ENCODE measurements around the gene JAG2.

Gene JAG2

DNA sequence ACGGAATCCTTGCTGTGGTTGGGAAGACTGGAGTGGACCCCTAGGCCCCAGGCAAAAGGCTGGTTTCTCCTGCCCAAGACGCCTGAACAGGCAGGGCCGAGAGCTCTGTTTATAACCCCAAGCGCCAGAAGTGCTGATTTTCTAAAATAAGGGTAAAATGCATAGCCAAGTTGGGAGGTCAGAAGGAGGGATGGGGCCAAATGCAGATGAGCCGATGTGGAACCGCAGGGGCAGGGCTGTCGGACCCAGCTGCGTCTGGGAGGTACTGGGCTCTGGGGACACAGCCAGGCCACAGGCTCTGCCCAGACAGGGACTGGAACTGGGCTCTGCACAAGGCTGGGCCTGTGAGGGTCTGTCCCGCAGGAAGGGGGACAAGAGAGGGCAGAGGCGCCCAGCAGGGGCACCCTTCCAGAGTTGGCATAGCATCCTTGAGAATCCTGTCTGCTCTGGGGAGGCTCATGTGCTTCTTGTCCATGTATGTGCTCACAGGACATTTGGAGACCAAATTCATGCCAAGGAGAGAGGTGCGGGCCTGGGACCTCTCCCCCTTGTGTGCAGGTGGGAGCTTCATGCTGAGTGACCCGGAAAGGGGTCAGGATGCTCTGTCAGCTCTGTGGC lies 49.1 kb downstream of the JAG2 start:
- no peak for TF ChIP-seq ZNF621 (tag by site-specific recombination; IDR thresholded peaks at IDR 0.05)
- no peak for TF ChIP-seq ZNF596 (tag by site-specific recombination; IDR thresholded peaks at IDR 0.05)
- TF ChIP-seq RBAK (tag by site-specific recombination; IDR thresholded peaks at IDR 0.05): no peak
- TF ChIP-seq ZBTB20 (tag by site-specific recombination; IDR thresholded peaks at IDR 0.05): no peak
- TF ChIP-seq, protein P1, sequence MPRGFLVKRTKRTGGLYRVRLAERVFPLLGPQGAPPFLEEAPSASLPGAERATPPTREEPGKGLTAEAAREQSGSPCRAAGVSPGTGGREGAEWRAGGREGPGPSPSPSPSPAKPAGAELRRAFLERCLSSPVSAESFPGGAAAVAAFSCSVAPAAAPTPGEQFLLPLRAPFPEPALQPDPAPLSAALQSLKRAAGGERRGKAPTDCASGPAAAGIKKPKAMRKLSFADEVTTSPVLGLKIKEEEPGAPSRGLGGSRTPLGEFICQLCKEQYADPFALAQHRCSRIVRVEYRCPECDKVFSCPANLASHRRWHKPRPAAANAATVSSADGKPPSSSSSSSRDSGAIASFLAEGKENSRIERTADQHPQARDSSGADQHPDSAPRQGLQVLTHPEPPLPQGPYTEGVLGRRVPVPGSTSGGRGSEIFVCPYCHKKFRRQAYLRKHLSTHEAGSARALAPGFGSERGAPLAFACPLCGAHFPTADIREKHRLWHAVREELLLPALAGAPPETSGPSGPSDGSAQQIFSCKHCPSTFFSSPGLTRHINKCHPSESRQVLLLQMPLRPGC (tag by site-specific recombination; IDR thresholded peaks at IDR 0.05): no peak
- TF ChIP-seq ZNF175 (tag by site-specific recombination; IDR thresholded peaks at IDR 0.05): no peak
- no peaks in the 10 kb centered on the region for H3K4me1 ChIP-seq (ENCODE audit: control insufficient read depth, insufficient read depth, low read length)
- H3K4me3 ChIP-seq (ENCODE audit: low read depth, low read length): no peak overlapping the region
- ChIA-PET POLR2A (no interaction called here), CTCF (interaction anchor here (0.6 to 1.1 kb wide), 2 partner anchors 25 to 418 kb away, joined by 3 to 4 read pairs; no protein-coding TSS in a partner anchor)
- H3K27ac ChIP-seq (ENCODE audit: extremely low read depth, low read depth, low read length): no peak overlapping the region
- H3K36me3 ChIP-seq (ENCODE audit: control insufficient read depth in 2 of 2, insufficient read depth in 1 of 2, low read length in 2 of 2): no peaks in the 10 kb centered on the region
- H3K9me3 ChIP-seq (ENCODE audit: control insufficient read depth, insufficient read depth, low read depth, low read length): no peaks in the 10 kb centered on the region

DNA sequence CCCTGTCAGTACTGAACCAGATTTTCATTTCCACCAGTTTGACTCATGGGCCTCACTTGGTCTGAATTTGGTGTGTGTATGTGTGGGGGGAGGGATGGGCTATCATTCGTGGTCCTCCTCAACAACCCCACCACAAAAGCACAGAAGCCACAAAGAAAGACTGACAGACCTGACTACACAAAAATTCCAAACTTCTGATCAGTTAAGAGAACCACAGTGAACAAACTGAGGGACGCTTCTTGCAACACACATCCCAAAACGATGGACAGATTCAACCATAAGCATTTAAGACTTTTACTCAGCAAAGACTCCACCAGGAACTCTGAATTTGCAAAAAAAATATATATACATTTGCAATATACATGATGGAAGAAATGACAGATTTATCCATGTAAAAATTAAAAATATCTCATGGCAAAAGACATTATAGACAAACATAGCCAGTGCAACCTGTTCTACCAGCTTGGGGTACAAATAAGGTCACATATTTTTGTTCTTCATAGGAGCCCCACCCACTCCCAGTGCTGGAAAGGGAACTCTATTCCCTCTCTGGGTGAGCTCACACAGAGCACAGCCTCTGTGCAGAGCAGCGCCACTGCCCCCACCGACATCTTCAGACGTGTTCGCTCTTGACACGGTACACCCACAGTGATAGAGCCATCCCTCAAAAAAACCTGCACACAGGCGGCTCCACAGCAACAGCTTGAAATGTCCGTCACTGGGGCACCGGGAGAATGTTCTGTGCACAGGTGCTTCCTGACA lies 49.7 kb downstream of the JAG2 start:
- Histone ChIP-seq H3K4me1 (ENCODE audit: control insufficient read depth, insufficient read depth, low read length) (no peaks in the 10 kb centered on the region), H3K9me3 (ENCODE audit: control insufficient read depth, insufficient read depth, low read depth, low read length) (no peaks in the 10 kb centered on the region), H3K27ac (ENCODE audit: extremely low read depth, low read depth, low read length) (no peak overlapping the region), H3K4me3 (ENCODE audit: low read depth, low read length) (no peak overlapping the region), H3K36me3 (ENCODE audit: control insufficient read depth in 2 of 2, insufficient read depth in 1 of 2, low read length in 2 of 2) (no peaks in the 10 kb centered on the region)
- ChIA-PET POLR2A (no interaction called here), CTCF (interaction anchor here (1.1 kb wide), 1 partner anchor 419 kb away, joined by 4 read pairs; no protein-coding TSS in a partner anchor)
- TF ChIP-seq ZNF473 (tag by site-specific recombination; IDR thresholded peaks at IDR 0.05) (no peak), KLF10 (tag by site-specific recombination; IDR thresholded peaks at IDR 0.05) (no peak)

DNA sequence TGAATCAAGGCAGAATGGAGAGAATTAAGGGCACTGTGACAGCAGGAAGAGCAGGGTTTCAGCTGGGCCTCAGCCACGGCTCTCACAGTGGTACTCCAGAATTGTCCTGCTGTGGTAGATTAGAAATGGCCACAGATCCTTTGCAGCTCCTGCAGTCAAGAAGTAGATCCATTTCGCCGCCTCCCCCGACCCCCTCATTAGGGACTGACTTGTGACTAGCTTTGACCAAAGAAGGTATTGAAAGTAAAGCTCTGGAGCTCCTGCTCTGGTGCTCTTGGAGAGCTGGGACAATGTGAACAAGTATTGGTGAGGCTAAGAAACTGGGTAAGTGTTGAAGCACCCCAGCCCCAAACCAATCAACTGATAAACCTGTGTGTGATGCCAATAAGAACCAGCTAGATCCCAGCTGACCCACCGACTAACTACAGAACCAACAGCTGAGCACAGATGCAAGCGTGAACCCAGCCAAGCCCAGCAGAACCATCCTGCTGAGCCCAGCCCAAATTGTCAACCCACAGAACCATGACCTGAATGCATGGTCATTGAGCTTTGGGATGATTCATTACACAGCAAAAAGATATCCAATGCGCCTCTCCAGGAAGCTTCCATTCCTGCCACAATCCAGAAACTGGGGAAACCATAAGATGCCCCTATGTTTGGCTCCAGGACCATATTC lies 50.7 kb downstream of the JAG2 start:
- Histone ChIP-seq H3K27ac (ENCODE audit: extremely low read depth, low read depth, low read length) (no peak overlapping the region), H3K9me3 (ENCODE audit: control insufficient read depth, insufficient read depth, low read depth, low read length) (no peaks in the 10 kb centered on the region), H3K4me1 (ENCODE audit: control insufficient read depth, insufficient read depth, low read length) (no peaks in the 10 kb centered on the region), H3K36me3 (ENCODE audit: control insufficient read depth in 2 of 2, insufficient read depth in 1 of 2, low read length in 2 of 2) (no peaks in the 10 kb centered on the region), H3K4me3 (ENCODE audit: low read depth, low read length) (no peak overlapping the region)
- ChIA-PET CTCF (interaction anchor here (0.6 kb wide), 1 partner anchor 37 kb away, joined by 3 read pairs; no protein-coding TSS in a partner anchor), POLR2A (no interaction called here)
- TF ChIP-seq, protein P2, sequence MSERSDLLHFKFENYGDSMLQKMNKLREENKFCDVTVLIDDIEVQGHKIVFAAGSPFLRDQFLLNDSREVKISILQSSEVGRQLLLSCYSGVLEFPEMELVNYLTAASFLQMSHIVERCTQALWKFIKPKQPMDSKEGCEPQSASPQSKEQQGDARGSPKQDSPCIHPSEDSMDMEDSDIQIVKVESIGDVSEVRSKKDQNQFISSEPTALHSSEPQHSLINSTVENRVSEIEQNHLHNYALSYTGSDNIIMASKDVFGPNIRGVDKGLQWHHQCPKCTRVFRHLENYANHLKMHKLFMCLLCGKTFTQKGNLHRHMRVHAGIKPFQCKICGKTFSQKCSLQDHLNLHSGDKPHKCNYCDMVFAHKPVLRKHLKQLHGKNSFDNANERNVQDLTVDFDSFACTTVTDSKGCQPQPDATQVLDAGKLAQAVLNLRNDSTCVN (tag by site-specific recombination; optimal IDR thresholded peaks at IDR 0.05): no peak
- no peak for TF ChIP-seq ZNF24 (tag by site-specific recombination; IDR thresholded peaks at IDR 0.05)
- TF ChIP-seq ZNF404 (tag by site-specific recombination; IDR thresholded peaks at IDR 0.05): no peak
- no peak for TF ChIP-seq ZBTB1 (tag by site-specific recombination; IDR thresholded peaks at IDR 0.05)
- no peak for TF ChIP-seq ZNF184 (tag by site-specific recombination; IDR thresholded peaks at IDR 0.05)
- TF ChIP-seq WT1 (tag by site-specific recombination; IDR thresholded peaks at IDR 0.05): no peak
- TF ChIP-seq ZFP69B (tag by site-specific recombination; IDR thresholded peaks at IDR 0.05): no peak
- no peak for TF ChIP-seq HOXC10 (CRISPR knock-in tag; IDR thresholded peaks at IDR 0.05)
- no peak for TF ChIP-seq ZBTB21 (tag by site-specific recombination; IDR thresholded peaks at IDR 0.05)
- TF ChIP-seq ZNF768 (tag by site-specific recombination; IDR thresholded peaks at IDR 0.05): no peak
- no peak for TF ChIP-seq ZEB2 (tag by site-specific recombination; IDR thresholded peaks at IDR 0.05)
